ENCODE data around the gene CCDC30. TPM values are rescaled to one million over a fixed set of nuclear protein-coding genes. Genes with fewer than 3 reads are reported as not detected.

Gene CCDC30
- total and polyA plus RNA-seq, 9 of the 15 experiments (the other 6 are each of a cell fraction or from before 2014, with no cell fraction given) = 0.05 to 0.91 (median 0.24) TPM

GRCh38 chr1:42682739-42683531, 219.8 kb downstream of the CCDC30 start (continued):
- TF ChIP-seq ZBTB40 (IDR thresholded peaks at IDR 0.05) (0 out of 2 replicates have a peak, but pooled peaks have one; percentile 11), ZBTB40 (CRISPR knock-in tag; IDR thresholded peaks at IDR 0.05) (no peak; the same call in 1 of the 2 replicates), TRIM28 (IDR thresholded peaks at IDR 0.05) (no peak; the same call in 1 of the 2 replicates), SFPQ (IDR thresholded peaks at IDR 0.05; ENCODE audit: low read depth, low read length) (no peak), TAL1 (IDR thresholded peaks at IDR 0.05) (no peak), TFAM (CRISPR knock-in tag; conservative IDR thresholded peaks at IDR 0.05) (no peak), NCOA6 (IDR thresholded peaks at IDR 0.05) (no peak), ZNF57 (CRISPR knock-in tag; IDR thresholded peaks at IDR 0.05) (peak; percentile 27; the same call in 1 of the 2 replicates), BRCA1 (IDR thresholded peaks at IDR 0.05) (no peak), BRCA1 (CRISPR knock-in tag; IDR thresholded peaks at IDR 0.05) (0 out of 2 replicates have a peak, but pooled peaks have one; percentile 16), ZNF395 (CRISPR knock-in tag; IDR thresholded peaks at IDR 0.05) (peak; percentile 89), ARID3A (IDR thresholded peaks at IDR 0.05; ENCODE audit: borderline replicate concordance, low read depth, low read length) (no peak), FOXA1 (IDR thresholded peaks at IDR 0.05; ENCODE audit: borderline replicate concordance) (no peak)
